Fibroblast of the aortic adventitia (primary cell): ENCODE results near the gene PRKCA. TPM values are rescaled to one million over a fixed set of nuclear protein-coding genes. Genes with fewer than 3 reads are reported as not detected.

Experiments used
- DNase-seq: peaks from one replicate; pipeline ENCODE4 v3.0.0-alpha.2; 2010; ENCODE audit warnings: low read depth
- H3K4me3 ChIP-seq: 2 replicates; pipeline ENCODE4 v1.5.1; 2011; ENCODE audit warnings: low read depth, mild to moderate bottlenecking, control low read depth, low read length, moderate library complexity
- total RNA-seq: library from RNA; depleted of rRNA; stranded (reverse); fragments of >200 nt; gene quantifications from 2 replicates; pipeline ENCODE4 v1.2.3, GENCODE V29; 2012; ENCODE audit warnings: low replicate concordance
- TF ChIP-seq, protein P1 (sequence below): IDR thresholded peaks from 2 replicates; pipeline ENCODE4 v1.5.1; 2011; ENCODE audit warnings: mild to moderate bottlenecking, low read length, control low read depth, inconsistent platforms; ENCODE audit not compliant: insufficient read depth

The PRKCA gene
- total RNA-seq, 1 donor: 43.7 TPM

DNA sequence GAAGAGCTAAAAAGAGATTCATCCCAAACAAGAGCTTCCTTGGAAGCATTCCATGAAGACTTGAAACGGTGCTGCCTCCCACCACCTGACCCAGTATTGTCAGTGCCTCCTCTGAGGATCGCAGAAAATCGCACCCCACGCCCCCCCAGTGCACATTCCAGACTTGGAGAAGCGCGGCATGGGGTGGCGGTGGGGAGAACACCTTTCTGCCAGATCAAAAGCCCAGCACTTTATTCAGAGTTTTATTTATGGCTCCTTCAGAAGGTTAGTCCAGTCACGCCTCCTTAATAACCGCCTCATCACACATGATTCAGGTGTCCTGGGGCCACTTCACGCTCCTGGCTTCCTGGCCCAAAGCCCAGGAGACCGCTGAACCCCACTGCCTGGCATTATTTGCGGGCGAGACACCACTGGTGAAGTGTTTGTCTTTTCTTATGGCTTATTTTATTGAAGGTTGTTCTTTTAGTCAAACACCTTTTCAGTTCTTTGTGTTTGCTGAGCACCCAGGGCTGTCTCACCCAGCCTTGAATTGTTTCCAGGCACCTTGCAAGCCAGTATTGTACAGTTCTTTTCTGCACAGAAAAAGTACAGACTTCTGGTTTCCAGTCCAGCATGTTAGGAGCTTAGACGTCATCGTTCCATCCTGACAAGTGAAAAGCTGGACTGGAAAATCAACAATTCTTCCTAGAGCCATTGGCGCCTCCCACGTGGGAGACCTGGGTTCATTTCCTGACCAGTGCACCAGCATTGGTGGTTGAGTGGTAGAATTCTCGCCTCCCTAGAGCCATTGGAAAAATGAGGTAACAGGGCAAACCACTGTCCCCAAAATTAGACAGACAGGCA is 452.9 kb downstream of the PRKCA start:
- DNase-seq: no peak
- TF ChIP-seq, protein P1, sequence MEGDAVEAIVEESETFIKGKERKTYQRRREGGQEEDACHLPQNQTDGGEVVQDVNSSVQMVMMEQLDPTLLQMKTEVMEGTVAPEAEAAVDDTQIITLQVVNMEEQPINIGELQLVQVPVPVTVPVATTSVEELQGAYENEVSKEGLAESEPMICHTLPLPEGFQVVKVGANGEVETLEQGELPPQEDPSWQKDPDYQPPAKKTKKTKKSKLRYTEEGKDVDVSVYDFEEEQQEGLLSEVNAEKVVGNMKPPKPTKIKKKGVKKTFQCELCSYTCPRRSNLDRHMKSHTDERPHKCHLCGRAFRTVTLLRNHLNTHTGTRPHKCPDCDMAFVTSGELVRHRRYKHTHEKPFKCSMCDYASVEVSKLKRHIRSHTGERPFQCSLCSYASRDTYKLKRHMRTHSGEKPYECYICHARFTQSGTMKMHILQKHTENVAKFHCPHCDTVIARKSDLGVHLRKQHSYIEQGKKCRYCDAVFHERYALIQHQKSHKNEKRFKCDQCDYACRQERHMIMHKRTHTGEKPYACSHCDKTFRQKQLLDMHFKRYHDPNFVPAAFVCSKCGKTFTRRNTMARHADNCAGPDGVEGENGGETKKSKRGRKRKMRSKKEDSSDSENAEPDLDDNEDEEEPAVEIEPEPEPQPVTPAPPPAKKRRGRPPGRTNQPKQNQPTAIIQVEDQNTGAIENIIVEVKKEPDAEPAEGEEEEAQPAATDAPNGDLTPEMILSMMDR: no peak

DNA sequence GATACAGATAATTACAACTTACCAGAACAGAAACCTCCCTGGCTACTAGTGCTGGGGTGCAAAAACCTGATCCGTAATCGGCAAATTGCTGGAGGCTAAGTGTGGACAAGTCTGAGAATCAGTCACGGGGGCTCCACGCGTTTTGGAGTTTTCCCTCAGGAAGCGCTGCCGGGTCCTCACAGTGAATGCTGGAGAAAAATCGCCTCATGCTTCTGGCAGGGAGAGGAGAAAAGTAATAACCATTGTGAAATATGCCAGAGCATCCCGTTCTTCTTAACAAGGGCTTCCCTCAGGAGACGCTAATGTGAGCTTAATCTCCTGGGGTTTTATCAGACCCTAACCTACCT is 453.5 kb downstream of the PRKCA start:
- no peak for DNase-seq
- TF ChIP-seq, protein P1: no peak
- H3K4me3 ChIP-seq: no peak overlapping the region

More for the DNA sequence above, 452.9 kb downstream of the PRKCA start:
- no peak overlapping the region for H3K4me3 ChIP-seq

DNA sequence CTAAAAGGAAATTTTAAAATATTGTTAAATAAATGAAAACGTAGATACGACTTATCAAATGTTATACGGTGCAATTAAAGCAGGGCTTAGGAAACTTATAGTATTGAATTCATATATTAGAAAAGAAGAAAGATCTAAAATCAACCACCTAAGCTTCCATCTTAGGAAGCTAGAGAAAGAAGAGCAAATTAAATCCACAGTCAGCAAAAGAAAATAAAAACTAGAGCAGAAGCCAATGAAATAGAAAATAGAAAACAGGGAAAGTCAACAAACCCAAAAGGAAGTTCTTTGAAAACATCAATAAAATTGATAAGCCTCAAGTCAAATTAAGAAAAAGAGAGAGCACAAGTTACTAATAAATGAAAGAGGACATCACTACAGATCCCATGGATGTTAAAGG is 457.9 kb downstream of the PRKCA start:
- TF ChIP-seq, protein P1: no peak
- H3K4me3 ChIP-seq: no peak overlapping the region
- no peak for DNase-seq

DNA sequence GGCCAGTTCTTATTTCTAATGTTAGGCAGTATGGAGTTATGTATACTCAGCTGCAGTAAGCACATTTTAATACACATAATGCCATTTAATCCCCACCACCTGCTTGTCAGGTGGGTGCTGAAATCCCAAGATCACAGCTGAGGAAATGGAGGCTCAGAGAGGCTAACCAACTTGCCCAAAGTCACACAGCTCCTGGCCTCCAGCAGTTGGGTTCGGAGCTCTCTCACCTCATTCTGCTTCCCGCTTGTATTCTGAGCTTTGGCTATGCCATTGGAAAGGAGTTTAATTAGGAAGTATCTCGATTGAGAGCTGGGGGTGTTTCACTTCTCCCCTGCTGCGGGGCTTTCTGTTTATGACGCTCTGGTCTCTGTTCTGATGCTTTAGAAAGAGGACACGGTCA is 459.9 kb downstream of the PRKCA start:
- no peak overlapping the region for H3K4me3 ChIP-seq
- TF ChIP-seq, protein P1: no peak

DNA sequence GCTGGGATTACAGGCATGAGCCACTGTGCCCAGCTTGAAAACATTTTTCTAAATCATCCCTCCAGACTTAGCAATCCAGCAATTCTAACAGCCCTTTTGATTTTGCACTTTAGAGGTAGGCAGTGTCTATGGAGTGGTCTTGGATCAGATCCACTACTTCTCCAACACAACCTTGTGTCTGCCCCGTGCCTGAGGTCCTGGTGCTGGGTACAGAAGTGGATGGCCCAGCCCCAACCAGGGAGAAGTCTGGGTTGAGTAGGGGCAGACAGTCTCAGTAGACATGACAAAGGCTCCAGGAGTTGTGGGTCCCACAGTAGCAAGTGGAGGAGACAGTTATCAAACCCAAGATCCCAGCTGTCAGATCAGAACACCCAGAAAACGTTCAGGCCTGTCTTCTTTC is 460.6 kb downstream of the PRKCA start:
- DNase-seq: no peak
- no peak overlapping the region for H3K4me3 ChIP-seq
- TF ChIP-seq, protein P1: no peak

More for the DNA sequence above, 459.9 kb downstream of the PRKCA start:
- no peak for DNase-seq

DNA sequence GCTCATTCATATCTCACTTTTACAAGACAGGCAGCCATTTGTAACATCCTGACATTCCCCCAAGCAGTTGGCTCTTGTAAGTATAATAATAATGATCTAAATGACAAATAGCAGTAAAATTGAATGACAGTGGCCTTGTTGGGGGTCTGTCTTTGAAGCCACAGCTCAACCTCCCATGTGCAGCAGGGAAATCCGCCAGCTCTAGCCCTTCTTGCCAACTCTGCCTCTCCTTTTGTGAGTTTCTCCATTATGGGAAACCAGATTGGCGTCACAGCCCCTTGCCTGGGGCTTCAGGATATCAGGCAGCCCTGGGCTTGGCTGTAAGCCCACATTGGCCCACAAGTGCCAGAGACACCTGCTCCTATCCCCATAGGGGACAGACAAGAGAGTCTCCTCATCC is 462.1 kb downstream of the PRKCA start:
- no peak for DNase-seq
- TF ChIP-seq, protein P1: no peak
- no peak overlapping the region for H3K4me3 ChIP-seq
